Neural cell (in vitro differentiated cells): ENCODE results near the gene PODN. TPM values are rescaled to one million over a fixed set of nuclear protein-coding genes. Genes with fewer than 3 reads are reported as not detected.

Experiments used
- H2AFZ ChIP-seq: fragments of 200-600, 300-800 bp; sonication (generic), shearing (Covaris generic); 2 replicates; pipeline ENCODE4 v1.6.0; 2014; ENCODE audit warnings: low read depth, mild to moderate bottlenecking, antibody characterized with exemption, low read length, moderate library complexity
- H3F3A ChIP-seq: fragments of 200-600 bp; shearing (Covaris generic); 2 replicates; pipeline ENCODE4 v1.6.1; 2016; ENCODE audit warnings: mild to moderate bottlenecking, moderate library complexity, mixed read lengths, antibody characterized with exemption, low read length; ENCODE audit not compliant: insufficient read depth, poor library complexity, severe bottlenecking
- H3K27ac ChIP-seq: fragments of 200-600, 300-800 bp; sonication (generic), shearing (Covaris generic); 2 replicates; pipeline ENCODE4 v1.5.1; 2014; ENCODE audit warnings: mild to moderate bottlenecking, low read length, moderate library complexity
- H3K27me3 ChIP-seq: fragments of 300-800, 200-600 bp; sonication (generic), shearing (Covaris generic); 2 replicates; pipeline ENCODE4 v1.6.0; 2014; ENCODE audit warnings: mild to moderate bottlenecking, low read depth, low read length, moderate library complexity; ENCODE audit not compliant: insufficient read depth
- H3K36me3 ChIP-seq: fragments of 300-800, 200-600 bp; sonication (generic), shearing (Covaris generic); 2 replicates; pipeline ENCODE4 v1.5.1; 2014; ENCODE audit warnings: mild to moderate bottlenecking, antibody characterized with exemption, low read length, moderate library complexity; ENCODE audit not compliant: insufficient read depth
- H3K4me2 ChIP-seq: fragments of 300-800, 200-600 bp; sonication (generic), shearing (Covaris generic); 2 replicates; pipeline ENCODE4 v1.6.0; 2014; ENCODE audit warnings: mild to moderate bottlenecking, low read length
- H3K4me3 ChIP-seq: fragments of 300-800, 200-600 bp; sonication (generic), shearing (Covaris generic); 2 replicates; pipeline ENCODE4 v1.5.1; 2014; ENCODE audit warnings: mild to moderate bottlenecking, low read length, moderate library complexity
- H3K79me2 ChIP-seq: fragments of 200-600 bp; shearing (Covaris generic); replicated peaks from 2 replicates; pipeline ENCODE4 v1.6.0; 2014; ENCODE audit warnings: mild to moderate bottlenecking, low read length, moderate library complexity; ENCODE audit not compliant: insufficient read depth
- H3K9ac ChIP-seq: fragments of 300-800, 200-600 bp; sonication (generic), shearing (Covaris generic); 2 replicates; pipeline ENCODE4 v1.6.1; 2016; ENCODE audit warnings: mild to moderate bottlenecking, low read length, mixed read lengths
- H3K9me2 ChIP-seq: fragments of 200-600 bp; shearing (Covaris generic); 2 replicates; pipeline ENCODE4 v1.6.1; 2016; ENCODE audit warnings: mild to moderate bottlenecking, low read length, mixed read lengths; ENCODE audit not compliant: insufficient read depth
- H3K9me3 ChIP-seq: fragments of 200-600, 300-800 bp; sonication (generic), shearing (Covaris generic); 2 replicates; pipeline ENCODE4 v1.6.1; 2016; ENCODE audit warnings: mild to moderate bottlenecking, mixed run types, low read length, moderate library complexity, mixed read lengths
- H4K20me1 ChIP-seq: fragments of 200-600 bp; shearing (Covaris generic); 2 replicates; pipeline ENCODE4 v1.6.1; 2016; ENCODE audit warnings: mild to moderate bottlenecking, mixed run types; ENCODE audit not compliant: insufficient read depth
- EP300 ChIP-seq: fragments of 450-650 bp; conservative IDR thresholded peaks from 2 replicates; pipeline ENCODE4 v1.6.1; 2014; ENCODE audit warnings: antibody characterized with exemption, mild to moderate bottlenecking, moderate library complexity; ENCODE audit not compliant: poor library complexity, severe bottlenecking
- EZH2 ChIP-seq: fragments of 200-600, 300-800 bp; shearing (Covaris generic), sonication (generic); IDR thresholded peaks from 2 replicates; pipeline ENCODE4 v1.6.1; 2014; ENCODE audit warnings: antibody characterized with exemption, low read length, borderline replicate concordance, mild to moderate bottlenecking; ENCODE audit not compliant: insufficient read depth, poor library complexity, severe bottlenecking
- MXI1 ChIP-seq: fragments of 450-650 bp; conservative IDR thresholded peaks from 2 replicates; pipeline ENCODE4 v1.6.1; 2014; ENCODE audit warnings: antibody characterized with exemption, mild to moderate bottlenecking; ENCODE audit not compliant: poor library complexity, severe bottlenecking
- POLR2AphosphoS5 ChIP-seq: IDR thresholded peaks from 2 replicates; pipeline ENCODE4 v1.6.1; 2012
- RAD21 ChIP-seq: fragments of 450-650 bp; conservative IDR thresholded peaks from 2 replicates; pipeline ENCODE4 v1.6.1; 2014; ENCODE audit warnings: antibody characterized with exemption, mild to moderate bottlenecking, moderate library complexity
- SMC3 ChIP-seq: fragments of 450-650 bp; conservative IDR thresholded peaks from 2 replicates; pipeline ENCODE4 v1.6.1; 2014; ENCODE audit warnings: antibody characterized with exemption, mild to moderate bottlenecking, moderate library complexity; ENCODE audit not compliant: poor library complexity
- TAF1 ChIP-seq: IDR thresholded peaks from 2 replicates; pipeline ENCODE4 v1.6.1; 2012; ENCODE audit warnings: low read depth
- polyA plus RNA-seq: library from polyadenylated mRNA; depleted of rRNA; stranded (reverse); fragments of >200 nt; gene quantifications from 2 replicates; pipeline ENCODE4 v1.2.3, GENCODE V29; 2014
- TF ChIP-seq, protein P1 (sequence below): IDR thresholded peaks from 2 replicates; pipeline ENCODE4 v1.6.1; 2012; ENCODE audit warnings: borderline replicate concordance
- TF ChIP-seq, protein P2 (sequence below): fragments of 450-650 bp; IDR thresholded peaks from 2 replicates; pipeline ENCODE4 v1.5.1; 2014; ENCODE audit warnings: antibody characterized with exemption, mild to moderate bottlenecking, moderate library complexity; ENCODE audit not compliant: poor library complexity, severe bottlenecking

PODN gene
- polyA plus RNA-seq, 1 donor from 2014 or later: 0.07 TPM

DNA sequence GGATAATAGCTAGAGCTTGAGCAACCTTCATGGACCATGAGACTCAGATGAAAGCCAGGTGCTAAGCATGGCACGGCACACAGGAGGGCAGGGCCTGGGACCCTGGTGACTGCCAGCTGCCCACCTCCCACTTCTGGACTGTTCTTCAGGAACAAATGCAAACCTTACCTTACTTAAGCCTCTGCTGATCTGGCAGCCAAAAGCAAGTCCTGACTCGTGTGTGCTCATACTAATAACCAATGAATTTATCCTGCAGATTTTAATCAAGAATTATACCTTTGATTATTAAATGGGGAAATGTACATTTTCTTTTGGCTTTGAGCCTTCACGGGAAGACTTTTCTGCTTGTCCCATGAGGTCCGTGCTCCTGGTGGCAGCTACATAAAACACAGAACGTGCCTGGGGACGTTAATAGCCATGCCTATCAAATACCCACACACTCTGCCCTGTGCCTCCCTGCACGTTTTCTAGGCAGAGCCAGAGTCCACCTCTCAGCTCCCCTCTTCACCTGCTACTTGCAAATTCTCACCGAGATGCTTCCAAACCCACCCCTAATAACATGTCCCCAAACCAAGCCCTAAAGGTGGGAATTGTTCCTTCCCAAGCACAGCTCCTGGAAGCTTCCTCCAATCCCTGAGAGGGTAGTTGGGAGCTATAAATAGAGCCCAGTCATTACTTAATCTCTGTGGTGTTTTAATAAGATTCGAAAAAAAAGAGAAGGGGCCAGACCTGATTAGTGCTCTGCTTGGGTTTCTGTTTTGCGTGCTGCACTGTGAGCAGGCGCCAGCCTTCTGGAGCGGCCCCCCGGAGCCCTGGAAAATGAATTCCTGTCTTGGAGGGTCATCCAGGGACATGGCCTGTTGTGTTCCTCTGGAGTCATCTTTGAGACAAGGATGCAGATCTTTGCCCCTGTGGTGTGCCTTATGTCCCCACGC, 46.9 kb downstream of the PODN start:
- Histone ChIP-seq H4K20me1 (no peaks in the 10 kb centered on the region), H2AFZ (no peak overlapping the region)

DNA sequence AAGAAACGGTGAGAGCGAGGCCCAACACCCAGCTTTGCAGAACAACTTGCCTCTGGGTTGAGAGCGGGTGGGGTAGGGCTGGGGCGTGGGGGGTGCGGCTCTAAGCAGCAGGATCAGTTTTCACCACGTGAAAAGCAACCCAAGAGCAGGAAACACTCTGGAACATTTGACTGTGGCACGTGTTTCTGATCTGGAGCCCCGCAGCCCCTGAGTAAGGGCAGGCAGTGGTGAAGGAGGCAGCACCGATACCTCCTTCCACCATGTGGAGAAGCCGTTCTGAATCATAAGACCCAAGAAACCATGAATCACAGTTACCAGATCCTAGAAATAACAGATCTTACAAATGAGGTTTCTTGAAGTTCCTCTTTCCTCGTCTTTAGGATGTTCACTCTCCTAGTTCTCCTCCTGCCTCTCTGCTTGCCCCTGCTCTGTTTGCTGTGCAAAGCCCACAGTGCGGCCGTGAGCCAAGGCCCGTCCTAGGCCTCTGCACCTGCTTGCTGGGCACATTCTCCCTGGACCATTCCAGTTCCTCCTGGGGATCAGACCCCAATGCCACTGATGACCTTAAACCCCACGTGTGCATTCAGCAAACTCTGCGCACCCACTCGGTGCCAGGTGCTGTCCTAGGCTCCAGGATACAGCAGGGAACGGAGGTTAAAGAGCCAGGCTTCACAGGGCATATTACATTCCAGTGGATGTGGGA, 48.5 kb downstream of the PODN start:
- Histone ChIP-seq H3K27ac (no peak overlapping the region), H3K4me2 (no peak overlapping the region), H2AFZ (no peak overlapping the region)

More for the DNA sequence above, 46.9 kb downstream of the PODN start:
- Histone ChIP-seq H3K9me3 (no peaks in the 10 kb centered on the region), H3F3A (no peaks in the 10 kb centered on the region), H3K4me2 (no peak overlapping the region), H3K9me2 (no peaks in the 10 kb centered on the region), H3K79me2 (no peaks in the 10 kb centered on the region), H3K27me3 (no peaks in the 10 kb centered on the region), H3K36me3 (no peaks in the 10 kb centered on the region), H3K27ac (no peak overlapping the region), H3K9ac (no peak overlapping the region), H3K4me3 (no peak overlapping the region)
- TF ChIP-seq POLR2AphosphoS5 (no peak), RAD21 (no peak), SMC3 (no peak), EP300 (no peak), TAF1 (no peak), MXI1 (no peak), EZH2 (no peak)
- TF ChIP-seq, protein P1, sequence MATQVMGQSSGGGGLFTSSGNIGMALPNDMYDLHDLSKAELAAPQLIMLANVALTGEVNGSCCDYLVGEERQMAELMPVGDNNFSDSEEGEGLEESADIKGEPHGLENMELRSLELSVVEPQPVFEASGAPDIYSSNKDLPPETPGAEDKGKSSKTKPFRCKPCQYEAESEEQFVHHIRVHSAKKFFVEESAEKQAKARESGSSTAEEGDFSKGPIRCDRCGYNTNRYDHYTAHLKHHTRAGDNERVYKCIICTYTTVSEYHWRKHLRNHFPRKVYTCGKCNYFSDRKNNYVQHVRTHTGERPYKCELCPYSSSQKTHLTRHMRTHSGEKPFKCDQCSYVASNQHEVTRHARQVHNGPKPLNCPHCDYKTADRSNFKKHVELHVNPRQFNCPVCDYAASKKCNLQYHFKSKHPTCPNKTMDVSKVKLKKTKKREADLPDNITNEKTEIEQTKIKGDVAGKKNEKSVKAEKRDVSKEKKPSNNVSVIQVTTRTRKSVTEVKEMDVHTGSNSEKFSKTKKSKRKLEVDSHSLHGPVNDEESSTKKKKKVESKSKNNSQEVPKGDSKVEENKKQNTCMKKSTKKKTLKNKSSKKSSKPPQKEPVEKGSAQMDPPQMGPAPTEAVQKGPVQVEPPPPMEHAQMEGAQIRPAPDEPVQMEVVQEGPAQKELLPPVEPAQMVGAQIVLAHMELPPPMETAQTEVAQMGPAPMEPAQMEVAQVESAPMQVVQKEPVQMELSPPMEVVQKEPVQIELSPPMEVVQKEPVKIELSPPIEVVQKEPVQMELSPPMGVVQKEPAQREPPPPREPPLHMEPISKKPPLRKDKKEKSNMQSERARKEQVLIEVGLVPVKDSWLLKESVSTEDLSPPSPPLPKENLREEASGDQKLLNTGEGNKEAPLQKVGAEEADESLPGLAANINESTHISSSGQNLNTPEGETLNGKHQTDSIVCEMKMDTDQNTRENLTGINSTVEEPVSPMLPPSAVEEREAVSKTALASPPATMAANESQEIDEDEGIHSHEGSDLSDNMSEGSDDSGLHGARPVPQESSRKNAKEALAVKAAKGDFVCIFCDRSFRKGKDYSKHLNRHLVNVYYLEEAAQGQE: no peak

More for the DNA sequence above, 48.5 kb downstream of the PODN start:
- no peaks in the 10 kb centered on the region for H3K9me2 ChIP-seq
- H3F3A ChIP-seq: no peaks in the 10 kb centered on the region
- no peaks in the 10 kb centered on the region for H3K79me2 ChIP-seq
- TF ChIP-seq, protein P1: no peak
- no peak for TF ChIP-seq RAD21
- TF ChIP-seq, protein P2, sequence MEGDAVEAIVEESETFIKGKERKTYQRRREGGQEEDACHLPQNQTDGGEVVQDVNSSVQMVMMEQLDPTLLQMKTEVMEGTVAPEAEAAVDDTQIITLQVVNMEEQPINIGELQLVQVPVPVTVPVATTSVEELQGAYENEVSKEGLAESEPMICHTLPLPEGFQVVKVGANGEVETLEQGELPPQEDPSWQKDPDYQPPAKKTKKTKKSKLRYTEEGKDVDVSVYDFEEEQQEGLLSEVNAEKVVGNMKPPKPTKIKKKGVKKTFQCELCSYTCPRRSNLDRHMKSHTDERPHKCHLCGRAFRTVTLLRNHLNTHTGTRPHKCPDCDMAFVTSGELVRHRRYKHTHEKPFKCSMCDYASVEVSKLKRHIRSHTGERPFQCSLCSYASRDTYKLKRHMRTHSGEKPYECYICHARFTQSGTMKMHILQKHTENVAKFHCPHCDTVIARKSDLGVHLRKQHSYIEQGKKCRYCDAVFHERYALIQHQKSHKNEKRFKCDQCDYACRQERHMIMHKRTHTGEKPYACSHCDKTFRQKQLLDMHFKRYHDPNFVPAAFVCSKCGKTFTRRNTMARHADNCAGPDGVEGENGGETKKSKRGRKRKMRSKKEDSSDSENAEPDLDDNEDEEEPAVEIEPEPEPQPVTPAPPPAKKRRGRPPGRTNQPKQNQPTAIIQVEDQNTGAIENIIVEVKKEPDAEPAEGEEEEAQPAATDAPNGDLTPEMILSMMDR: no peak
- TF ChIP-seq POLR2AphosphoS5: no peak
- TF ChIP-seq MXI1: no peak
- no peak for TF ChIP-seq SMC3
- TF ChIP-seq EZH2: no peak
- TF ChIP-seq EP300: no peak
- no peak for TF ChIP-seq TAF1
- H3K36me3 ChIP-seq: no peaks in the 10 kb centered on the region
- no peaks in the 10 kb centered on the region for H3K27me3 ChIP-seq
- H3K9ac ChIP-seq: no peak overlapping the region
- no peaks in the 10 kb centered on the region for H4K20me1 ChIP-seq
- no peaks in the 10 kb centered on the region for H3K9me3 ChIP-seq
- no peak overlapping the region for H3K4me3 ChIP-seq
